Hepatocyte (in vitro differentiated cells): Measurements from ENCODE around the gene DGKI.

Source experiments
- CTCF ChIP-seq: fragments of 200-600 bp; sonication (generic); IDR thresholded peaks from 2 replicates; pipeline ENCODE4 v1.5.1; 2016; ENCODE audit warnings: antibody characterized with exemption, mild to moderate bottlenecking; ENCODE audit not compliant: poor library complexity
- EZH2 ChIP-seq: fragments of 200-600 bp; sonication (generic); IDR thresholded peaks from 2 replicates; pipeline ENCODE4 v1.6.1; 2016; ENCODE audit warnings: antibody characterized with exemption, mild to moderate bottlenecking, borderline replicate concordance

GRCh38 chr7:137873524-137873923 is 26.8 kb upstream of the DGKI start:
- TF ChIP-seq CTCF (no peak), EZH2 (no peak)
